ENCODE data around the gene CREB5. TPM values are rescaled to one million over a fixed set of nuclear protein-coding genes. Genes with fewer than 3 reads are reported as not detected.

CREB5 gene
- total RNA-seq, 6 donors from 2014 or later, result 8.3 to 34.6 (median 15.3) TPM

DNA sequence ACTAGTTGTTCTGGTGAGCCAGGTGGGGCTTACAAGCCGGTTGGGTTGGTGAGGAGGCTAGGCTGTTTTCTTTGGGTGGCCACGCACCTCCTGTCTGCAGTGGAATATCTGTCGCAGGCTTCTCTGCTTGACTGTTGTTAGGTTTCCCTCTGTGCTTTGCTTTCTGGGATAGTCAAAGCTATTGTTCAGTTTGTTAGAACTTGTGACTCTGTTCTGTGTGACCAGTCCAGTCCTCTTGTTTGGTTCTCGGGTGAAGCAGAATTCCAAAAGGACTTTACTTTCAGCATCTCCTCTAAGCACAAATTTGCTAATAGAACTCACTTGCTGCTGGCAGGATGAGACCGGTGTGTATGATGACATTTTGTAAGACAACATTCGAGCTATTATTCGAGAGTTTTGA is 105.3 kb downstream of the CREB5 start:
- TF ChIP-seq POLR2A (IDR thresholded peaks at IDR 0.05) (no peak), POLR2AphosphoS5 (IDR thresholded peaks at IDR 0.05) (no peak), EP300 (IDR thresholded peaks at IDR 0.05) (no peak)
- TF ChIP-seq, protein P1, sequence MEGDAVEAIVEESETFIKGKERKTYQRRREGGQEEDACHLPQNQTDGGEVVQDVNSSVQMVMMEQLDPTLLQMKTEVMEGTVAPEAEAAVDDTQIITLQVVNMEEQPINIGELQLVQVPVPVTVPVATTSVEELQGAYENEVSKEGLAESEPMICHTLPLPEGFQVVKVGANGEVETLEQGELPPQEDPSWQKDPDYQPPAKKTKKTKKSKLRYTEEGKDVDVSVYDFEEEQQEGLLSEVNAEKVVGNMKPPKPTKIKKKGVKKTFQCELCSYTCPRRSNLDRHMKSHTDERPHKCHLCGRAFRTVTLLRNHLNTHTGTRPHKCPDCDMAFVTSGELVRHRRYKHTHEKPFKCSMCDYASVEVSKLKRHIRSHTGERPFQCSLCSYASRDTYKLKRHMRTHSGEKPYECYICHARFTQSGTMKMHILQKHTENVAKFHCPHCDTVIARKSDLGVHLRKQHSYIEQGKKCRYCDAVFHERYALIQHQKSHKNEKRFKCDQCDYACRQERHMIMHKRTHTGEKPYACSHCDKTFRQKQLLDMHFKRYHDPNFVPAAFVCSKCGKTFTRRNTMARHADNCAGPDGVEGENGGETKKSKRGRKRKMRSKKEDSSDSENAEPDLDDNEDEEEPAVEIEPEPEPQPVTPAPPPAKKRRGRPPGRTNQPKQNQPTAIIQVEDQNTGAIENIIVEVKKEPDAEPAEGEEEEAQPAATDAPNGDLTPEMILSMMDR (IDR thresholded peaks at IDR 0.05), result no peak
- no peak for ATAC-seq (ENCODE audit: low FRiP score in 2 of 2)
- Histone ChIP-seq H3K27ac (no peak overlapping the region), H3K4me1 (peaks cover 0 to 4% (median 0%) of the 10 kb centered on the region in 4 donors), H3K27me3 (no peaks in the 10 kb centered on the region), H3K9me3 (no peaks in the 10 kb centered on the region), H3K4me3 (no peak overlapping the region), H3K36me3 (no peaks in the 10 kb centered on the region)
- DNase-seq, result no peak
- WGBS, 2 donors, result 92 to 96% methylated on average over 7 of the region's 7 CpGs

DNA sequence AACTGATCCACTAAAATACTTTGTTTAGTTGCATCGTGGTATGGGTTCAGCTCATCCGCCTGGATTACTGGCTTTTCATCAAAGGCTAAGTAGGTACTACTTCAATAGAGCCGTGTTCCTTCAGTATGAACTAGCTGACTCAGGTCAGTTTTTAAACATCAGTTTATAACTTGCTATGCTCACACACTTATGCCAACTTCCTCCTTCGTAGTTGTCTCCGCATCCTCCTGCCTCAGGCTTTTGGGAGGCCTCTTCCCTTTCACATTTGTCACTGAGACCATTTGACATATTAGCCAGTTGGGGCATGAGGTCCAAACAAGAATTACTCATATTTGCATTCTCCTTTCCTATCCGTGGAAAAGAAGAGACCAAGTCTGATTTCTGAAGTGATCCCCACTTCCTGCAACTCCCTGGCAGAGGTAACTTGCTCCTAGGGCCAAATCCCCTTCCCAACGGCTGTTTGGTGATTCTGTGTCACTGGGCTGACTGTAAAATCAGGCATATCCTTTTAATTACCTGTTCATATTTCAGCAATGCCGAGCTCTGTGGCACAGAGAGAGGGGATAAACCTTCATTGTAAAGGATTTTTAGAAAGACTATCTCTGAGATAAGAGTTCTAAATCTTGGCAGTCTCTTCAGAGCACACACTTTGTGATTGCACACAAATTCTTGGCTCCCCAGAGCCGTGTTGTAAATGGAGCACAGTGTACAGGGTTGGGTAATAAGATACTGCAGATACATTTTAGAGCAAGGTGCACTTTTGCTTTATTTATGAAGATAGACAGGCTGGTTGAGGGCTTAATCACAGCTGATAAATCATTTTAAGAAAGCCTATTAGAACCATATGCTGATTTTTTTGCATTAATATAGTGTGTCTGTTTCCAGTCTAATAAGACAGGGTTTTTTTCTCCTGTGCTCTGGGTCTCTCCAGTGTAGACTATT is 108.0 kb downstream of the CREB5 start:
- WGBS, 2 donors, result 41 to 43% methylated on average over 9 of the region's 9 CpGs
- peaks cover 0 to 4% (median 0%) of the 10 kb centered on the region in 4 donors for H3K4me1 ChIP-seq
- TF ChIP-seq POLR2A (IDR thresholded peaks at IDR 0.05) (no peak), POLR2AphosphoS5 (IDR thresholded peaks at IDR 0.05) (no peak), EP300 (IDR thresholded peaks at IDR 0.05) (no peak)
- TF ChIP-seq, protein P1 (IDR thresholded peaks at IDR 0.05), result no peak
- H3K27ac ChIP-seq, result no peak overlapping the region
- no peaks in the 10 kb centered on the region for H3K36me3 ChIP-seq
- ATAC-seq (ENCODE audit: low FRiP score in 2 of 2), result peak in 1 of 2 donors; percentile 45
- no peak for DNase-seq
- no peaks in the 10 kb centered on the region for H3K9me3 ChIP-seq
- H3K27me3 ChIP-seq, result no peaks in the 10 kb centered on the region
- H3K4me3 ChIP-seq, result no peak overlapping the region

DNA sequence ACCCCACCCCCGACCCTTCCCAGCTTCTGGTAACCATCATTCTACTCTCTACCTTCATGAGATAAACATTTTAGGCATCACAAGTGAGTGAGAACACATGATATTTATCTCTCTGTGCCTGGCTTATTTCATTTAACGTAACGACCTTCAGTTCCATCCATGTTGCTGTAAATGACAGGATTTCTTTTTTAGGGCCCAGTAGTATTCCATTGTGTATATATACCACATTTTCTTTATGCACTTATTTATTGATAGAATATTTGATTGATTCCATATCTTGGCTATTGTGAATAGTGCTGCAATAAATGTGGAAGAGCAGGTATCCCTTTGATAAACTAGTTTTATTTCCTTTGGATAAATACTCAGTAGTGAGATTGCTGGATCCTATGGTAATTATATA is 112.7 kb downstream of the CREB5 start:
- WGBS, 2 donors, result 78 to 92% methylated on average over 3 of the region's 3 CpGs
- H3K27me3 ChIP-seq, result no peaks in the 10 kb centered on the region

DNA sequence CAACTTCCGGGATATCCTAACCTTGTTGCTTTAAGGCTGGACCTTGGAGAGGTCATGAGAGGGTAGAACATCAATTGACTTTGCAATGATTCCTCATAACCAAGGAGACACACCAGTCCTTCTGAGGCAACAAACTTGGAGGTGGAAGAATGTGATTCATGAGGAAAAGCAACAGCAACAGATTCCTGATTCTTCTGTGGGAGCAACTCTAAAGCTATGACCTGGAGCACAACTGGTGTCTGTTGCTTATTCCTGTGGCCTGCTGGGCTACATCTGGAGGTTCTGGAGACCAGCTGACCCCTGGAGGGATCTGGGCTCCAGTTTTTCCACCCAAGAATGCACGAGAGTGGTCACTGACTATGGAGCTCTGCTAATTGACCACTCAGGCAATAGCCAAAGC is 116.6 kb downstream of the CREB5 start:
- H3K27ac ChIP-seq, result no peak overlapping the region
- no peak for DNase-seq
- H3K4me1 ChIP-seq, result peaks cover 0 to under 1% (median 0%) of the 10 kb centered on the region in 4 donors
- no peaks in the 10 kb centered on the region for H3K9me3 ChIP-seq
- no peaks in the 10 kb centered on the region for H3K36me3 ChIP-seq
- no peak overlapping the region for H3K4me3 ChIP-seq
- H3K27me3 ChIP-seq, result no peaks in the 10 kb centered on the region
- peak in 1 of 2 donors; percentile 9 for ATAC-seq (ENCODE audit: low FRiP score in 2 of 2)
- TF ChIP-seq, protein P1 (IDR thresholded peaks at IDR 0.05), result no peak
- TF ChIP-seq POLR2A (IDR thresholded peaks at IDR 0.05), result no peak
- no peak for TF ChIP-seq EP300 (IDR thresholded peaks at IDR 0.05)
- 52 to 86% methylated on average over 2 of the region's 2 CpGs for WGBS, 2 donors

More for the DNA sequence above, 112.7 kb downstream of the CREB5 start:
- H3K36me3 ChIP-seq, result no peaks in the 10 kb centered on the region
- DNase-seq (no peak), ATAC-seq (ENCODE audit: low FRiP score in 2 of 2) (no peak)
- no peak overlapping the region for H3K27ac ChIP-seq
- peaks cover 0 to 4% (median 0%) of the 10 kb centered on the region in 4 donors for H3K4me1 ChIP-seq
- no peaks in the 10 kb centered on the region for H3K9me3 ChIP-seq
- TF ChIP-seq EP300 (IDR thresholded peaks at IDR 0.05), result no peak
- no peak overlapping the region for H3K4me3 ChIP-seq

DNA sequence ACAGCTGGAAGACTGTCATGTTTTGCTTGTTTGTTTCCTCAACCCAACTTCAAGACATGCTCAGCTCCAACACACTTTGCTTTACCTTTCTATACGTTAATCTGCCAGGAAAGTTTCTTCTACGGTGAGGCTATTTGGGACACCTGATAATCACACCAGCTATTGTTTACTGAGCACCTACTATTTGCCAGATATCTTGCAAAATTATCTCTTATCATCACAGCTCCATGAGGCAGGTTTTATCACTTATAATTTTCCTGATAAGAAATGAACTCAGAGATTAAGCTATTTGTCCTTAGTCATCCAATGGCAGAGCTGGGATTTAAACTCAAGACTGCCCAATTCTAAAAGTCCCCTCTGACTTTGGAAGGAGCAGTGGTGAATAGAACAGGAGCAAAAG is 117.4 kb downstream of the CREB5 start:
- Histone ChIP-seq H3K4me1 (peaks cover 0 to 4% (median 2%) of the 10 kb centered on the region in 4 donors), H3K4me3 (no peak overlapping the region), H3K9me3 (no peaks in the 10 kb centered on the region), H3K27me3 (no peaks in the 10 kb centered on the region), H3K27ac (no peak overlapping the region), H3K36me3 (no peaks in the 10 kb centered on the region)
- DNase-seq (no peak), ATAC-seq (ENCODE audit: low FRiP score in 2 of 2) (no peak)
- TF ChIP-seq, protein P1 (IDR thresholded peaks at IDR 0.05), result no peak
- TF ChIP-seq POLR2A (IDR thresholded peaks at IDR 0.05), result no peak
- no peak for TF ChIP-seq POLR2AphosphoS5 (IDR thresholded peaks at IDR 0.05)
- TF ChIP-seq EP300 (IDR thresholded peaks at IDR 0.05), result no peak
- 83 to 84% methylated on average over 2 of the region's 2 CpGs for WGBS, 2 donors
